ENCODE data around the gene SERPINE2.

The SERPINE2 gene, protein sequence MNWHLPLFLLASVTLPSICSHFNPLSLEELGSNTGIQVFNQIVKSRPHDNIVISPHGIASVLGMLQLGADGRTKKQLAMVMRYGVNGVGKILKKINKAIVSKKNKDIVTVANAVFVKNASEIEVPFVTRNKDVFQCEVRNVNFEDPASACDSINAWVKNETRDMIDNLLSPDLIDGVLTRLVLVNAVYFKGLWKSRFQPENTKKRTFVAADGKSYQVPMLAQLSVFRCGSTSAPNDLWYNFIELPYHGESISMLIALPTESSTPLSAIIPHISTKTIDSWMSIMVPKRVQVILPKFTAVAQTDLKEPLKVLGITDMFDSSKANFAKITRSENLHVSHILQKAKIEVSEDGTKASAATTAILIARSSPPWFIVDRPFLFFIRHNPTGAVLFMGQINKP

DNA sequence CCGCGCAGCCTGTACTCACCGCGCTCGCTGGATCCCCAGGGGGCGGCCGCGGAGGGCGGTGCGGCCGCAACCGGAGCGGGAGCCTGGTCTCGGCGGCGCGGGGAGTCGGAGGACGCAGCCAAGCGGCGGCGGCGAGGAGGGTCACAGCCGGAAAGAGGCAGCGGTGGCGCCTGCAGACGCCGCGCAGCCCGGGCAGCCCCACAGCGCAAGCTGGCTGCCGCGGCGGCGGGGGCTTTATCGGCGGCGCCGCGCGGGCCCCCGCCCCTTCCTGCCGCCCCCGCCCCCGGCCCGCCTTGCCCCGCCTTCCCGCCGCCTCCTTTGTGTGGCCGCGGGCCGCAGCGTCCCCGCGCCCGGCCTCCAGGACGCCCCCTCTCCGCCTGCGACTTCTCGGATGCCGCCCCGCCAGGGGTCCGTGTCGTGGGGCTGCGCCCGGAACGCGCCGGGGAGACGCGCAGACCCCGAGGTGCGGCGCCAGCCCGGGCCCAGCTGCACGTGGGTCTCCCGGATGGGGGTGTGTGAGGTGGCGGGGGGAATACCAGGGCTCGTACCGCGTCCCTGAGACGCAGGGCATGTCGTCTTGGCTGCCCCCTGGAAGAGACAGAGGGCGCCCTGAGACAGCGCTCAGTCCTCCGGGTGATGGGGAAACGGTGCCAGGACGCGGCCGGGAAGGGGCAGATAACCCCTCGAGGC is at the start of gene SERPINE2:
Gene SERPINE2, minus strand, starts transcription at position 207 of the 690 bp plus-strand sequence. CDS start 37,386 bp downstream, outside the sequence.
- peak; percentile 28 for DNase-seq

DNA sequence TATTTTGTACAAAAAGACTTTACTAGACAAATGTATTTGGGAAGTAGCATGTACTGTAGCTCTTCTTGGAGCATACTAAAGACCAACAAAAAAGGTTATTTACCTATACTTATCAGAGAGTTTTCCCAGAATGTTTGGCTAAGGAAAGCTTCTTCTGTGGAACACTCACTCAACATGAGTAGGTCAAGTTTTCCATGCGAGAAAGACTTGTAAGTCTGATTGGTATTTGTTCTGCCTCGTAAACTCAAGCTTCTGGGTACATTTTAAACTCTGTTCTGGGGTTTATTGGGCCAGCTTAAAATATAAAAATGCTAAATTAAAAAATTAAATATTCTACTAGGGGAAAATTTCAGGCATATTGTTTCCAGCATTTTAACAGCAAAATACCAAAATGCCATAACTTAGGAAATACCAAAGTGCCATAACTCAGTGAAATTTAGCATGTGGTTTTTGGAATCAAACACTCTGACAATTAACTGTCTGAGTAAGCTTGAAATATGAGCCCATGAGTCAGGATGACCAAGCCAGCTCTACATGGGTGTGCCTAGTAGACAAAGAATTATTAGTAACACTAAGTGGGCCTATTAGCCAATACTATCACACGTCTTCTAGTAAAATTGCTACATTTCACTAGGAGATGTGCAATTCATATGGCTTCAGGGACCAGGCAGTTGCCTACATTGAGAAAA is 47.3 kb upstream of the SERPINE2 start:
- no peak for DNase-seq

DNA sequence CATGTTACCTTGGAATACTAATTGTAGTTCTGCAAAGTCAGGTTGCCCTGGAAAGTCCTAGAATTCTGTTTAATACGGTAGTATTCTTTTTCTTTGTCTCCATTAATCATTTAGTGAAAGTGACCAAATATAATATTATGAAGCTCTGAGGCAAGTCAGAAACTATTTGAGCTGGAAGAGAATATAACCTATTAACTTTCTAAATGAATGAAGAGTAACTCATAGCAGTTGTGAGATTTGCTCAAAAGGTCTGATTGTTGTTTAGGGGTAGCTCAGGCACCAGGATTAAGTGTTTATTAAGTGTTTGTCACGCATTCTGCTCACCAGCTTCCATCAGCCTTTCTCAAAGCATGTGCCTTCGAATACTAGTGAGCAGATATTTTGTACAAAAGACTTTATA is 46.7 kb upstream of the SERPINE2 start:
- DNase-seq, result no peak

DNA sequence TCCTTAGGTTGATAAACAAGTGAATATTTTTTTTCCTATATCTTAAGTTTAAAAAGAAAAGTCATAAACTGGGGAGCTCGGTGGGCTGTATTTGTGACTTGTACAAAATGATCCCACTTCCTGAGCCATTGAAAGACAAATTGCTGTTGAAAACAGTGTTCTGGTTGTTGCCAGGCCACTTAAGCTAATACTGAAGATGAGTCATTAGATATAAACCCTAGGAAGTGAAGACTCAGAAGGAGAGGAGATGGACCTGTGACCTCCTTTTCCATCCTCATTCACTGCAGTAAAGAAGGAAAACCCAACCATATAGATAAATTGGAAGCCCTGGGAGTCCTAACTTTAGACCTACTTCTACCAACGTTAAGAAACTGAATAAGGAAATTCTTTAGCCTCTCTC is 46.2 kb upstream of the SERPINE2 start:
- DNase-seq, result no peak

DNA sequence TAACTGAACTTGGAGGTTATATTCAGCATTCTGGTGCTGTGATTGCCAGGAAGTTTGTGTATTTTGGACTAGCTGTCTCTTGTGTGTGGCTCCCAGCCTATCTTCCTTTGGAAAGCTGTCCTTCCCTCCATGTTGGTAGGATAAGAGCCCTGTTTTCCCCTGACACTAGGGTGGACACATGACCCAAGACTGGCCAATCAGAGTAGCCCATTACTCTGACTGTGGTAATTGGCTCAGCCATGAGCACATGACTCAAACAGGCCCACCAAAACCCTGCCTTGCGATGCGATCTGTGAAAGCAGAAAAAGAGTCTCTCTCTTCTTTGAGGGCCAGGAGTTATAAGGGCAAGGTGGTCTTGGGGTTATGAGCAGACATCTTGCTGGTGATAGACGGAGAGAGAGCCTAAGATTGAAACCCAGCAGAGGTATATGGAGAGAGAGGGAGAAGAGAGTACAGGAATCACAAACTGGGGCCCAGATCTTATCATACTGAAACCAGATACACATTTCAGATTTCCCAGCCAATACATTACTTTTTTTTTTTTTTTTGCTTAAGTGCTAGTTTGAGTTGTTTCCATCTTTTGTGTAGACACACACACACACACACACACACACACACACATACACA is 45.3 kb upstream of the SERPINE2 start:
- DNase-seq, result no peak

DNA sequence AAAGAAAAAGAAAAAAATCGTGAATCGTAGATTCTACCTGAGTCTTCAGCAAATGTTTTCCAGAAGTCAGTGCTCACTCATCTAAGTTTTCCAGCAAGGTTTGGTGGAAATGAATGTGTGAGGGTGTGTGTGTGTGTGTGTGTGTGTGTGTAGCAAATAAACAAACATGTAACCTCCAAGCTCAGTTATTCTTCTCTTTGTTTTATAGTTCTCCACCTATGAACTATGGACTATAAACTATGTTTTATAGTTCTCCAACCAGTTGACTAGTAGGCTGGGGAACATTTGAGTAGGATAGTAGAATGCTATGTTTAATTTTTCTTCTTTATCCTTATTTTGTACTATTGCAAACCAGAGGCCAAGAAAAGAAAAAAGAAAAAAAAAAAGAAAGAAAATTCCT is 44.6 kb upstream of the SERPINE2 start:
- DNase-seq, result no peak

DNA sequence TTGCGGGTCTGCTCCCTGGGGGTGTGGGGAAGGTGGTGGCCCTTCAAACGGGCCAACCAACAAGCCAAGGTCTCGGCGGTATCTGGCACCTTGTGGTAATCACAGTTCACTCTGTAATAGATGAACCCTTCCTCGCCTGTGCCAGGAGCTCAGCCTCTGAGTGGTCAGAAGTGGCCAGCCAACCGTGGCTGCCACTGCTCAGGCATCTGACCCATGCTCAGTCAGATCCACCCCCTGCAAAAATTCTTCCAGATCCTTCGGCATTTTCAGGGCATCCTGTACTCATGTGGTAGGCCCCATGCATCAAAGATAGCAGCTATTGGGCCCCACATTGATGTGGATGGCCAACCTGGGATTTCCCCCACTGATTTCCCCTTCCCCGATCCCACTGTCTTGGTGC is 39.6 kb upstream of the SERPINE2 start:
- DNase-seq, result no peak

DNA sequence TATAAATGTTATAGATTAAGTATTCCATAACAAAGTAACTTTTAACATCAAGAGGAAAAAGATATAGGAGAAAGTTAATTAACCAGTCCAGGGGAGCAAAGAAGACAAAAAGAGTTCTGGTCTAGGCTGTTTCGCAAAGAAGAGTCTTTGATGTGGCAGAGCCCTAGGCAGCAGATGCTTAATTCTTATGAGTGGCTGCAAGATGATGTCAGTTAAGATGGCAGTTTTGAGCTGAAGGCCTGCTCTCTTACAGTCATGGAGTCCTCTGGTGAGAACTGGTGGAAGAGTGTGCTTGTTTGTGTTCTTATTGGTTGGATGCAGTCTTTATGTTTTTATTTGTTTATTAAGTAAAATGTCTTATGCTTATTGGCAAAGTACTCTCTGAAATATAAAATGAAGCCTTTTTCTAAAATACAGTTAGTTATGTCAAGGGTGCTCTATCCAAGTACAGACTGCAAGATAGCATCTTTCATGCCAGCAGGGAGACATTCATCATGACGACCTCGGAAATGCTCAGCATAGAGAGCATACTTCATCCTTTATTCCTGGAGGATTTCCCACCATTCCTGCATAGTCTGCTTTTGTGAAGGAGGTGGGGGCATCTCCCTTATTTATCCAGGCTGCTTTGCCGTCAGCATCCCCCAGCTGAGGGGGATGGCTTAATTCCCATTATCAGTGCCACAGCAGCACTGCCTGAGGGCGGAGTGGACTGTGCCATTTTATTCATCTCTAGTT is 38.9 kb upstream of the SERPINE2 start:
- DNase-seq, result no peak

DNA sequence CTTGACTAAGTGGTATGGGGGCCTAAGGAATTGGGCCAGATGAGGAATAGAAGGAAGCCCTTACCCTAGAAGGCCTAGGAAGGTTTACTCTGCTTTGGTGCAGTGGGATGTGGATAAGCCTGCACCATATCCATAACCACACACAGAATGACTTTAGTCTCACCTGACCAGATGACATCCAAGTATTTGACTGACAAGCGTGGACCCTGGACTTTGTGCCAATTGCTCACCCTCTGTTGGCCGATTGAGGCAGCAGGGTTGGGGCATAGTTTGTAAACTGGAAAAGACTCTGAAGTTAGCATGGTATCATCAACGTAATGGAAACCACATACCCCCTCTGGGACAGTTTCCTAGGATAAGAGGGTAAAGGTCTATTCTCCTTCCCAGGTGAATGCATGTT is 36.5 kb upstream of the SERPINE2 start:
- DNase-seq, result no peak

DNA sequence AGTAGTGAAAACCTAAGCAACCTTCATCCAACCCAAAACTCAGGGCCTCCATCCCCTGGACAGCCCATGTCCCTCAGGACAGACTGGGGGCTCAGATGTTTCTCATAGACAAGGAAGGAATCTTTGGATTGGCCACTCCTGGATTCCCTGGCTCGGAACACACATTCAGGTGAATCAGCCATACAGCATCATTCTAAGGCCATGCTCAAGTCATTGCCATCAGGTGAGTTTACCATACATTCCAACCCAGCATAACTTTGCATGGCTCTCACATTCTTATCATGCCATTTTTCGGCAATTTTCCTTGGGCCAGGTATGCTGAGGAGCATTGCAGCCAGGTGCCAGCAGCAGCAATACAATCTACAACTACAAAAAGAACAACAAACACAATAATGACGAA is 34.6 kb upstream of the SERPINE2 start:
- no peak for DNase-seq

DNA sequence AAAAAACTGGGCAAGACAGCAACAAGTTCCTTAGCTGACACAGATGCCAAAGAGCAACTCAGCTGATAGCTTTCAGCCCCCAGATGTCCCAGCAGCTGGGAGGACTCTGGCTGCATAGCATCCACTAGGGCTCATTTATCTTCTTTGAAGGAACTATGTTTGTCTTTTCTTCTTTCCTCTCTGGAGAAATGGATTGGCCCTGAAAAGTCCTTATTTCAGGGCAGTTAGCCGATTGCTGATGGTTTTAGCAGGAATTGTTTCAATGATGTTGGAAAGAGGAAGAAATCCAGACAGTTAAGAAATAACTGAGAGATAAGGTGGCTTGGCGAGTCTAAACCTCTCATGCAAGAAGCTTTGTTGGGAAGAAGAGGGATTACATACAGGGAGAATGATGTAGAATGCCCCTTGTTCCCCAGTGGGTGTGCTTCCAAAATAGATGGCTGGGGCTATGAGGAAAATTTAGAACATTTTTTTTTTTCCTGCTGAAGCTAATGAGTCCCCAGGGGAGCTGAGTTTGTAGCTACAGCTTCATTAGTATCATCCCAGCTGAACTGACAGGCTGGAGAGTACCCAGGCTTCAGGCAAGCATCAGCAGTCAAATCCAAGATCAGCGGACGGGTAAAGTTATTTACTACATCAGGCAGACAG is 33.6 kb upstream of the SERPINE2 start:
- DNase-seq, result no peak

DNA sequence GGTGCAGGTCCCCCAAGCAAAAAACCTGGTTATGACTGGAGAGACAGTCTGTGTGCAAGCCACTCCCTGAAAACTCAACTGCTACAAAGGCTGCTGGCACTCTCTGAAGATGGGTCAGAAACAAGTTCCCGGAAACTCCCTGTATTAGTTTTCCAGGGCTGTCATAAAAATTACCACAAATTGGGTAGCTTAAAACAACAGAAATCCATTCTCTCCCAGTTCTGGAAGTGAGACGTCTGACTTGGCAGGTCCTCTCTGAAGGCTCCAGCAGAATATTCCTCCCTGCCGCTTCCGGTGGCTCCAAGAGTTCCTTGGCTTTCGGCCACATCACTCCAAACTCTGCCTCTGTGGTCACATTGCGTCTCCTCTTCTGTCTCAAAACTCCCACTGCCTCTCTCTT is 30.1 kb upstream of the SERPINE2 start:
- no peak for DNase-seq

DNA sequence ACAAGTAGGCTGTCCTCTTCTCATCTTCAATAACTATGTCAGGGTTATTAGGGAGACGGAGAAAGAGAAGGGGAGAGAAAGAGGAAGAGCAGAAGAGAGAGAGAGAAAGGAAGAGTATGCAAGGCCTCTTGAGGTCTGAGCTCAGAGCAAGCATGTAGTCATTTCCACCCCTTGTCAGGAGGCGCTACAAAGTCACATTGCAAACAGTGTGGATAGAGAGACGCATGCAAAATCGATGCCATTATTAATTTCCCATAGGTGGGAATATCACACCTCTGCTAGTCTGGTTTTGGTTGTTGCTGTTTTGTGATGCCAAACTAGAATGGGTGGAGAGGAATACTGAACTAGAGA is 24.2 kb upstream of the SERPINE2 start:
- DNase-seq, result no peak

DNA sequence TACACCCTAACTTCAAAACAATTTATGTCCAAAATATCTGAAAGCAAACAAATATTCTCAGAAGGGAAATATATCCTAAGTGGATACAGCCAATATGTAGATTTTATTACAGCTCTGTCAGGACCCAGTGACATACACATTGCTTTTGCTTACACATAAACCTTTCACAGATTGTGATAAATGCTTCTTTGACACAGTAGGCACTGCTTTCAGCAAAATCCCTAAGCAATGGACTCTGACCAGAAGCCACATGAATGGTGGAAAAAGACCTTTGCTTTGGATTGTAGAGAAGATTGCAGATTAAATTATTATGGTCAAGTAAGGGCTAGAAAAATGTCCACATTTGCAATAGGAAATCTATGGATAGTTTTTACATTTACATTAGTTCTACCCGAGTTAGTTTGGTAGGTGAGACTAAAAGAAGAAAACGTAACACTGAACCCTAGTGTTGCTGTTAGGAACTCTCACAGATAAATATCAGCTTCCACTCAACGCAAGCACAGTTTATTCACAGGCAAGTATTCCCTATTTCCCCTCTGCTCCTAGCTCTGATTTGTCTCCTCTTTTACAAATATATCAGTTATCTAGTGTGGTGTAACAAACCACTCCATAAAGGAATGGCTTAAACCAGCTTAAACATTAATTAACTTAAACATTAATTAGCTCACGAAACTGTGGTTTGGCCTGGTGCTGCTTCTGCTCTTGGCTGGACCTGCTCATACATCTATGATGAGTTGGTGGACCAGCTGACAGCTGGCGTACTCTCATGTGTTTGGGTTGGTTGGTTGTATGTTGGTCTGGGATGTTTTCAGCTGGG is 23.6 kb upstream of the SERPINE2 start:
- no peak for DNase-seq

DNA sequence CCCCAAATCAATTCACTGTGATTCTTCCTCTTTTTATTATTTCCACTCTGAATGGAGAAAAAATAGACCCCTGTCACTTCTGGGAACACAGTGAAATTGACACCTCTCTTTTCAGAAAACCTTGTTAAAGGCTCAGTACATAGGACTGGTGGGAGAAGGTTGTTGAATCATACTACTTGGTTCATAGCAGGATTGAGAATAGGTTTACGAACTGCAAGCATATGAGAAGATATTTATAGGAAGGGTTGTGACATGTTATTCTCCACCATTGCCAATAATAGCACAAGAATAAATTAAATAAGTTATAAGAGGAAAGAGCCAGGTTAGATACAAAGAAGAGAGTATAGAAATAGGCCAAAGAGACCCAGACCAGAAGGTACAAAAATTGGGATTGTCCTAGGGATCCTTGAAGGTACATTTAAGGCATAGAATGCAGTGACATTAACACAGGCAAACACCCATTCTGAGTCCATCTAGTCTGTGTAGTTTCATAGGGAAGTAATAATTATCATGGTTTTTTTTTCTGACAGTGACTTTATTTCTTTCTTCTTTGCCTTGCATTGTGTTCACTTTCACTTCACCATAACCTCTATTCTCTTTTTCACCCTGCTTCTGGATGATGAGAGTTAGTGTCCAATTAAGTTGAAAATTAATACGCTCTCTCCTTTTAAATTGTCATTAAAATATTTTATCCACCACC is 21.8 kb upstream of the SERPINE2 start:
- DNase-seq, result no peak

DNA sequence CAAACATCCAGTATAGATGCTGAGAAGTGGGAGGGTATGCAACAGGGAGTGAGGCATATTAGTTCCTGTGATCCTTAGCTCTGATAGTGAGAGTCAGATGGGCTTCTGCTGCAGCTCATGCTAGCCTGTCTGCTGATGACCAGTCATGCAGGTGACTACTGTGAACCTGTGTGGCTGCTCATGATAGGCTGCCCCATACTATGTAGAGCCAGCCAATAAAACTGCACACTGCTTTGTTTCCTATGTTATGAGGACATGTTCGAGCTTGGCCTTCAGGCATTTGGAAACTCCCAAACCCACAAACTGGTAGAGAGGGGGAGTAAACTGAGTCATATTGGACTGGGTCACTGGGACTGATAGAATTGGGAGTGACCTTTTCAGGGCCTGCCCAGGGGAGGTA is 20.1 kb upstream of the SERPINE2 start:
- DNase-seq, result no peak

DNA sequence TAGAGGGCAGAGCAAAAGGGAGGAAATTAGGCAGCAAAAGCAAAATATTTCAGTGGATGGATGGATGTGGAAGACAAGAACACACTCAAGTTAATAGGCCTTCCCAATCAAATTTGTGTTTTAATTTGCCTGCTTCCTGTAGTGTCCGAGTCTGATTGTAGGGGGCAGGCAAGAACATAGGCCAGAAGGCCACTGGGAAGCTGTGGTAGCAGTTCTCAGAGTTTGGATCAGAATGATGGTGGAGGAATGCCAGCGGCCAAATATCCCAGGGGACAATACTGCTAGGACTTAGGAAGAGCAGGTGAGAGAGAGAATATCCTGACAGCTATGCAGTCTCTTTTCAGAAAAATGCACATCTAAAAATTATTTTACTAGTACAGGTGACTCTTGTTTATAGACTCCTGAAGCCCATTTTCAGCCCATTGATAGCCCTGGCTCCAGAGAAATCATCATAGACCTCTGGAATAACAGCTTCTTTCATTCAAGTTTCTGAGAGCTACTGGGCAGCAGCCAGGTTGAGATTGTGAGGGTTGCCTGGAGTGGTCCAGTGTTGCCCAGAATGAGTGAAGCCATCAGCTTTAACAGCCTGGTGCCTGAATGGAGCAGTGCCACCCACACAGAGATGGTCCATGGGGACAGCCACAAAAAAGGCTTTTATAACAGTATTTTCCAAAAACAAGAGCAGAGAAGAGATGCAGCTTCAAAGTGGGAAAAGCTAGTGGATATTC is 19.1 kb upstream of the SERPINE2 start:
- DNase-seq, result no peak

DNA sequence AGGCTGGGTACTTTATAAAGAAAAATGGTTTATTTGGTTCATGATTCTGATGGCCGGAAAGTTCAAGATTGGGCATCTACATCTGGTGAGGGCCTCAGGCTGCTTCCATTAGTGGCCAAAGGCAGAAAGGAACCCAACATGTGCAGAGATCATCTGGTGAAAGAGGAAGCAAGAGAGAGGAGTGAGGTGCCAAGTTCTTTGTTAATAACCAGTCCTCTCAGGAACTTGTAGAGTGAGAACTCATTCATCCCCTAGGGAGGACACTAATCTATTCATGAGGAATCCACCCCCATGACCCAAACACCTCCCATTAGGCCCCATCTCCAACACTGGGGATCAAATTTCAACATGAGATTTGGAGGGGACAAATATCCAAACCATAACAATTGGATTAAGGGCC is 17.8 kb upstream of the SERPINE2 start:
- no peak for DNase-seq

DNA sequence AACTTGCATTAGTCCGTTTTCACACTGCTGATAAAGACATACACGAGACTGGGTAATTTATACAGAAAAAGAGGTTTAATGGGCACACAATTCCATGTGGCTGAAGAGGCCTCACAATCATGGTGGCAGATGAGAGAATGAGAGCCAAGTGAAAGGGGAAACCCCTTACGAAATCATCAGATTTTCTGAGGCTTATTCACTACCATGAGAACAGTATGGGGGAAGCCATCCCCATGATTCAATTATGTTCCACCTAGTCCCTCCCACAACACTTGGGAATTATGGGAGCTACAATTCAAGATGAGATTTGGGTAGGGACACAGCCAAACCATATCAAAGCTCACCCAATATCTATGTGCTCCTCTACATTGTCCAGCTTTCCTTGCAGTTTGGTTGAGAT is 16.0 kb upstream of the SERPINE2 start:
- DNase-seq, result no peak

DNA sequence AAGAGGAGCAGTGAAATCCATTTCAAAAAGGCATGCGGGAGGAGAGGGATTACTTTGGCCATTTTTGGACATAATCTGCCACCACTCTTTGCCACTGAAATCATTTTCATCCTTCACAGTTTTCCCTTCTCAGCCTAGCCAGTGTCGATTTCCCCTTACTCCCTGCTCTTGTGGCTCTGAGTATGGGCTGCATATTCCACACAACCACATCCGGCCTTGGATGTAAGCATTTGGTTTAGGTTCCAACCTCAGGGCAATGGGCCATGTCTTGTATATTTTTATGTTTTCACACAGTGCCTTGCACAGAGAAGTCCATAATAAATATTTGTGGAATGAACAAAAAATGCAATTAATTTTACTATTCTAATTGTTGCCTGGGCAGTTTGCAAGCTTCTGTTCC is 7.7 kb upstream of the SERPINE2 start:
- no peak for DNase-seq

Measured in CD4-positive, alpha-beta T cell treated with Interferon gamma for 1 hour (primary cell).